AG09319 (cell line): ENCODE data around the gene LIPM.

Source experiments
- DNase-seq: peaks from one replicate; pipeline ENCODE4 v3.0.0-alpha.2; 2010; ENCODE audit warnings: low read depth; ENCODE audit errors: extremely low read depth
- TF ChIP-seq, protein P1 (sequence below): IDR thresholded peaks from 2 replicates; pipeline ENCODE4 v1.5.1; 2011; ENCODE audit warnings: low read depth, mild to moderate bottlenecking, inconsistent platforms, low read length, moderate library complexity

Gene LIPM

DNA sequence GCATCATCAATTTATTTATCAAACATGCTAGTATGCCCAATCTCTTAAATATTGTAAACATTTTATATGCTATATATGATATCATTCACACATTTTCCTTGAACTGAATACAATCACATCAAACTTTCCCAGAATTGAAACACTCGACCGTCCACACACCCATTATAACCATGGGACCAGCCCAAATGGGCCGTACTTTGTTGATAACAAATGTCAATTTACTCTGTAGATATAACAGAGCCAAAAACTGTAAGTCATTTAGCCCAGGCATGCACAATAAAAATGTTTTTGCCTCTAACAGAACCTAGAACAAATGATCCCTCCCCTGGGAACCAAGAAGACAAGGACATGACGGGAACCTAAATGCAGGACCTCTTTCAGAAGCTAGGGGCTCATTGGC, 49.8 kb downstream of the LIPM start:
- TF ChIP-seq, protein P1, sequence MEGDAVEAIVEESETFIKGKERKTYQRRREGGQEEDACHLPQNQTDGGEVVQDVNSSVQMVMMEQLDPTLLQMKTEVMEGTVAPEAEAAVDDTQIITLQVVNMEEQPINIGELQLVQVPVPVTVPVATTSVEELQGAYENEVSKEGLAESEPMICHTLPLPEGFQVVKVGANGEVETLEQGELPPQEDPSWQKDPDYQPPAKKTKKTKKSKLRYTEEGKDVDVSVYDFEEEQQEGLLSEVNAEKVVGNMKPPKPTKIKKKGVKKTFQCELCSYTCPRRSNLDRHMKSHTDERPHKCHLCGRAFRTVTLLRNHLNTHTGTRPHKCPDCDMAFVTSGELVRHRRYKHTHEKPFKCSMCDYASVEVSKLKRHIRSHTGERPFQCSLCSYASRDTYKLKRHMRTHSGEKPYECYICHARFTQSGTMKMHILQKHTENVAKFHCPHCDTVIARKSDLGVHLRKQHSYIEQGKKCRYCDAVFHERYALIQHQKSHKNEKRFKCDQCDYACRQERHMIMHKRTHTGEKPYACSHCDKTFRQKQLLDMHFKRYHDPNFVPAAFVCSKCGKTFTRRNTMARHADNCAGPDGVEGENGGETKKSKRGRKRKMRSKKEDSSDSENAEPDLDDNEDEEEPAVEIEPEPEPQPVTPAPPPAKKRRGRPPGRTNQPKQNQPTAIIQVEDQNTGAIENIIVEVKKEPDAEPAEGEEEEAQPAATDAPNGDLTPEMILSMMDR: no peak
- no peak for DNase-seq

DNA sequence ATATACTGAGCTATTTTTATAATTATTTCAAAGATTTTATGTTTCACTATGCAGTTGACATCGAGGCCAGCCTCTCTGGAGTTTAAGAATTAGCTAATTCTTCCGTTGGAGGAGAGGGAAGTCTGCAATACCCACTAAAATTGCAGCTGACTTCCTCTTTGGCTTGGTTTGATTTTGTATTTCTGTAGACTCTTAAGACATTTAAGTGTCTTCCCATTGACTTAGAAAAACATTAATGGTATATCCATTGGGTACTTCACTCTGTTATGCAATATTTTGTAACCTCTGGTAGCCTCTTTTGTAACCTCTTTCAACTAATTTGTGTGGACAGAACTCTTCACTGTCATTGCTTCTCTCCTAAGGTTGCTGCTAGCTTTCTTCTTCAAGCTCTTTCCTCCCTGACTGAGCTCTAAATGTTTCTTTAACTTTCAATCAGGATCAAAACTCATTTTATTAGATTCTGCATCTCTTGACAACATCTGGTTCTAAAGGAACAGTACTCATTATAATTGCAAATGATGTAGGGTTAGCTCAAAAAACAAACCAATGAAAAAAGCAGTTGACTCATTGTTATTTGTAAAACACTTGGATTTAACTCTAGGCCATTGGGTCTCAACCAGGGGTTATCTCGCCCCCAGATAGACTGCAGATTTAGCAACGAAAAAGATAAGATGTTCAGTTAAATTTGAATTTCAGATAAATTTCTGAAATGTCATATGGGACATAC, 50.8 kb downstream of the LIPM start:
- DNase-seq: no peak
- TF ChIP-seq, protein P1: no peak

DNA sequence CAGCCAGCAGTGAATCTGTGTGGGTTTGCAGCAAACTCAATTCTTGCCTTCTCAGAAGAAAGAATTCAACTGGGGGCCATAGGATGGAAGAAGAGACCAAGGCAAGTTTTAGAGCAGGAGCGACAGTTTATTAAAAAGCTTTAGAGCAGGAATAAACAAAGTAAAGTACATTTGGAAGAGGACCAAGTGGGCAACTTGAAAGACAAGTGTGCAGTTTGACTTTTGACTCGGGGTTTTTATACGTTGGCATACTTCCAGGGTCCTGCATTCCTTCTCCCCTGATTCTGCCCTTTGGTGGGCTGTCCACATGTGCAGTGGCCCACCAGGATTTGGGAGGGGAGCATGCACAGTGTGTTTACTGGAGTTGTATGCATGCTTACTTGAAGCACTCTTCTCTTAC, 52.2 kb downstream of the LIPM start:
- TF ChIP-seq, protein P1: no peak
- no peak for DNase-seq

DNA sequence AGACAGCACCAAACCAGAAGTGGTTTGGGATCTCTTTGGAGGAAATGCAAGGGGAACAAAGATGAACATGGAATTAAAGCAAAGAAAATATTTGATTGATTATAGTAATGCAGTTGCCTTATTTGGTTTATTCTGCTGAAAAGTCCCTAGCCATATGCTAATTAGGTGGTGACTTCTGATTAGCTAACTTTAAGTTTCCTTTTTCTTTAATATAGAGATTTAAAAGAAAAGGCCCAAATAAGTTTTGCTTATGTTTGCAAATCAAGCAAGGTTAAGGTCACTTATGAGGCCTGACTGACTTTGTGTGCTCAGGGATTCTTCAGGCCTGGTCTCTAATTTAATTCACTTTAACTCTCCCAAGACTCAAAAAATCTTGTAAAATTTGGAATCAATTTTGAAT, 55.3 kb downstream of the LIPM start:
- DNase-seq: no peak
- TF ChIP-seq, protein P1: no peak

DNA sequence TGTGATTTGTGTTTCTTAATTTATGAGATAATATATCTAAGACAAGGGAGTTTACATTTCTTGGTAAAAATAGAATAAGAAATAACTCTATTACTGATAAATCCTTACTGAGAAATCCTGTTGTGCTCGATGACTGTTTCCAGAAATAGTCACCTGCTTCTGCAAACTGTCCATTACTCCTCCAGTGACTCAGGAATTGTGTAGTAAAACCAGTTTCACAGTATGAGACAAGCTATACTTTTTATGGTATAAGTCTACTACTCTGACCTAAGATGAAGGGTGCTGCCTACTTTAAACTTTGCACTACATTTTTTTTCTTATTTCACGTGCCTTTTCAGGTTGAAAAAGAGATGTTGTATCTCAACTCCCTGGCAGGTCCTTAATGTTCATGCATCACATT, 56.0 kb downstream of the LIPM start:
- TF ChIP-seq, protein P1: no peak
- no peak for DNase-seq

DNA sequence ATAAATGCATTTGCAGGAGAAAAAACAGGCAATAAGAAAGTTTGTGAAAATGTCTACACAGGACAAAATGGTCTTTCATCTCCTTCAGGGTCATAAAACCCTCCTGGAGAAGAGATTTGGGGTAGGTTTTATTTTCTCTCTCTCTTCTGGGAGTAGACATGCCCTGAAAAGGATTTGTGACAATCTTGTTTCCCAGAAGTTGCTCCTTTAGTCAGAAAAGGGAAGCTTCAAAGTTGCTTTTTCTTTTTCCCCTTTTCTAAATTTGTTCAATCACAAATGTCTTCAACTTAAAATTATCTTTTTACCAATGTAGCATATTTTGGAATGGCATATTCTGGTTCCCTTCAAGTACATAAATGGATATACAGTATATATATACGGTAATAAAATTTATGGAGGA, 58.5 kb downstream of the LIPM start:
- TF ChIP-seq, protein P1: no peak
- DNase-seq: no peak

DNA sequence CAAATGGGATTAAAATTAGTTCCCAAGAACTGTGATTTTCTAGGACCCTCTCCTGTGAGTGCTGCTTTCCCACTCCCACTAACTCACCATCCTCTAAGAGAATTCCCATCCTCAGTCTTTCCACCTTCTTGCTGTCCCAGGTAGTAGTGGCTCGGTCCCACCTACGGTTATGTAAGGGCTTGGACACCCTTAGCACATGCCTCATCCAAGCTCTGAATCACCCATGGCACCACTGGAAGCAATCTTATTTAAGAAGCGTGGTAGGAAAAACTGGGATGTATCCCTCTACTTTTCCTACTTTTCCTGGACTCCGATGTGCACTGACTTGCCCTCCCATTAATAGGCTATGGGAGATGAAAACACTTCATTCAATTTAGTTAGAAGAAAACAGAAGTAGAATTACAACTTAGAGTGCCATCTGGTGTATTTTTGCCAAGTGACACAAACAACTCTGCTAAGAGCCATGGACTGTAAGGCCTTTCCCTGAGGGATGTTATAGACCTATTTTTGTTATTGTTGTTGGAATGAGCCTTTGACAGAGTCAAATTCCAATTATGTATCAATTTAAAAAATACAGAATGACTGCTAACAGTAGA, 62.8 kb downstream of the LIPM start:
- TF ChIP-seq, protein P1: peak; percentile 21
- no peak for DNase-seq
